ENCODE data around the gene TRIM17. TPM values are rescaled to one million over a fixed set of nuclear protein-coding genes. Genes with fewer than 3 reads are reported as not detected.

TRIM17 gene
- total RNA-seq, 4 donors from 2014 or later, result not detected

DNA sequence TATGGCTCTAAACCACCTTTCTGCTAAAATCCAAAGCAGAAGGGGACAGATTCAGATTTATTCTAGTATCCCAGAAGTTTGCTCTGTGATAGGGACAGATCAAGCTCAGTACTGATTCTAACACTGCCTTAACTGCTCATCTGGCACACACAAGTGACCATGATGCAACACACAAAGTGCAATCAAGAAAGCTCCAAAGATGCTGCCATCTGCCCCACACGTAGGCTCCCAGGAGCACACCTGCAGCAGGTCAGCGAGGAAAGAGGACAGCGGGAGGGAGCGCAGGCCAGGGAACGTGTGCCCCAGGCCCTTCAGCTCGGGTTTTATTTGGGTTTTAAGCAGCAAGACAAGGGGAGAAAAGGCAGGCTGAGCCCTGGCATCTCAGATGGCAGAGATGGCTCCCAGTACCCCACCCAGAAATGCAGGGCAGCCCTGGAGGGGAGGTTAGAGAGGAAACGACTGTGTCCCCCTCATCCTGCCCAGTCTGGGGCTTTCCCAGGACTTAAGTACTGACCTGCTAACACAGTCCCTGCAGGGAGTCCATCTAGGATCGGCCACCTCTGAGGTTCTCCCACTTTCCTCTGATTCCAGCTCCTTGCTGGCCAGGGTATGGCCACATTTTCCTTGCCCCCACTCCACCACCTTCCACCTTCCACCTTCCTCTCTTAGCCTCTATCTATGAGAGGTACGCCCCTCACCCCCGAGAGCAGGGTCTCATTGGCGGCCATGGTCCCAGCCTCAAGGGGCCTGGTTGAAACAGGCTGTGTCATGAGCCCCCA, 11.3 kb downstream of the TRIM17 start:
- in situ Hi-C loops (cut with MboI; ENCODE audit: low sequenced_read_pairs in 4 of 4) (no loop called here), intact Hi-C loops (cut with DNase I; ENCODE audit: low total_unique reads) (loop anchor here (10.0 kb wide), 1 partner anchor 301 kb away; the partner anchor contains the start of genes C1orf35 and MRPL55)
- Histone ChIP-seq H3K27ac (no peak overlapping the region), H3K36me3 (peaks cover 0 to 6% of the 10 kb centered on the region in 2 donors), H3K9me3 (no peaks in the 10 kb centered on the region), H3K4me1 (peaks cover 12 to 19% of the 10 kb centered on the region in 2 donors), H3K4me3 (peak overlapping the region; percentile 63 to 86 (median 76)), H3K27me3 (no peaks in the 10 kb centered on the region)
- no peak for TF ChIP-seq POLR2A (IDR thresholded peaks at IDR 0.05)
- TF ChIP-seq, protein P1, sequence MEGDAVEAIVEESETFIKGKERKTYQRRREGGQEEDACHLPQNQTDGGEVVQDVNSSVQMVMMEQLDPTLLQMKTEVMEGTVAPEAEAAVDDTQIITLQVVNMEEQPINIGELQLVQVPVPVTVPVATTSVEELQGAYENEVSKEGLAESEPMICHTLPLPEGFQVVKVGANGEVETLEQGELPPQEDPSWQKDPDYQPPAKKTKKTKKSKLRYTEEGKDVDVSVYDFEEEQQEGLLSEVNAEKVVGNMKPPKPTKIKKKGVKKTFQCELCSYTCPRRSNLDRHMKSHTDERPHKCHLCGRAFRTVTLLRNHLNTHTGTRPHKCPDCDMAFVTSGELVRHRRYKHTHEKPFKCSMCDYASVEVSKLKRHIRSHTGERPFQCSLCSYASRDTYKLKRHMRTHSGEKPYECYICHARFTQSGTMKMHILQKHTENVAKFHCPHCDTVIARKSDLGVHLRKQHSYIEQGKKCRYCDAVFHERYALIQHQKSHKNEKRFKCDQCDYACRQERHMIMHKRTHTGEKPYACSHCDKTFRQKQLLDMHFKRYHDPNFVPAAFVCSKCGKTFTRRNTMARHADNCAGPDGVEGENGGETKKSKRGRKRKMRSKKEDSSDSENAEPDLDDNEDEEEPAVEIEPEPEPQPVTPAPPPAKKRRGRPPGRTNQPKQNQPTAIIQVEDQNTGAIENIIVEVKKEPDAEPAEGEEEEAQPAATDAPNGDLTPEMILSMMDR (IDR thresholded peaks at IDR 0.05 in 4 of 5, conservative IDR thresholded peaks at IDR 0.05 in 1 of 5), result no peak
- ATAC-seq, result no peak
- DNase-seq, result peak in 1 of 2 donors; percentile 10

DNA sequence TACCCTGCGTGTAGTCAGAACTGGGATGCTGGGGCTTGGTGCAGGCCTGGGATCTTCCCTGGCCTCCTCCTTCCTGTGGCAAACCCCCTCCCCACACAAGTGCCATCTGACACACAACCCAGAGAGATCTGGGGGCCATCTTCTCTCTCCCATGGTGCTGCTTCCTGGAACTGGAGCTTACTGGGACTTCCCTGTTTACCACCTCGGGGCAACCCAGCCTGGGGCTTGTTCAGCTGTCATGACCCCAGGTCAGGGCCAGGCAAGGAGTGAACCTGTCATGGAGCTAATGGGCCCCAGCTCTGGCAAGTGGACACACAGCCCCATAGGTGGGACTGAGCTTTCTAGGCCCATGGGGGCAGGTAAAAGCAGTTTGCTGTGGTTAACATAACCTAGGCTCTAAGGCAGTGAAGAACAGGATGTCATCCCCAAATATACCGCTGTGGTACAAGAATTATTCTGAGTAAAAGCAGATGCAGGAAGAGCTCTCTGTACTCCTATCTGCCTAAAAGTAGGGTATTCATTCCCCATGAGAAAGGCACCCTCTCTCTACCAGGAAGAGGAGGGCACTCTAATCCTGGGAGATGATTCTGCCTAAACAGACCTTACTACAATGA, 12.4 kb downstream of the TRIM17 start:
- intact Hi-C loops (cut with DNase I; ENCODE audit: low total_unique reads), result loop anchor here (10.0 kb wide), 1 partner anchor 299 kb away; the partner anchor contains the start of genes C1orf35 and MRPL55
- TF ChIP-seq, protein P1 (IDR thresholded peaks at IDR 0.05 in 4 of 5, conservative IDR thresholded peaks at IDR 0.05 in 1 of 5), result no peak
- no peak for TF ChIP-seq POLR2A (IDR thresholded peaks at IDR 0.05)
- DNase-seq (peak in 1 of 2 donors; percentile 4), ATAC-seq (no peak)
- no peaks in the 10 kb centered on the region for H3K27me3 ChIP-seq
- H3K36me3 ChIP-seq, result peaks cover 0 to 11% of the 10 kb centered on the region in 2 donors
- H3K27ac ChIP-seq, result no peak overlapping the region
- H3K9me3 ChIP-seq, result no peaks in the 10 kb centered on the region
- H3K4me3 ChIP-seq, result no peak overlapping the region
- H3K4me1 ChIP-seq, result peaks cover 12 to 19% of the 10 kb centered on the region in 2 donors
- in situ Hi-C loops (cut with MboI; ENCODE audit: low sequenced_read_pairs in 4 of 4), result no loop called here

DNA sequence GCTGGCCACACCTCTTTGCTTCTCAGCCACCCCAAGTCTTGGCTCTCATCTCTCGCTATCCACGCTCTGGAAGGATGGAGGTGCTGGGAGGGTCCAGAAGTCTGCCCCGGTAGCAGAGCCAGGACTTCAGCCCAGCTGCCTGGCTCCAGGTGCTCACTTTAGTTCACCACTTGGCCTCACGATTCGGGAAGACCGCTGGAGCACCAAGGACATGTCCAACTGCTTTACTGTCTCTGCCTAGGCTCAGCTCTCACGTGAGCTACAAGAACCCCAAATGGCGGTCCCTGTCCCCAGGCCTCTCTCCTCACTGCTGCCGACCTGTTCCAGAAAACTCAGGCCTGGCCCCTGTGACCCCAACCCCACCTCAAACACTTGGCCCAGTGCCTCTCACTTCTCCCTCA, 13.4 kb downstream of the TRIM17 start:
- intact Hi-C loops (cut with DNase I; ENCODE audit: low total_unique reads), result loop anchor here (10.0 kb wide), 1 partner anchor 298 kb away; the partner anchor contains the start of genes C1orf35 and MRPL55
- DNase-seq, result peak in 1 of 2 donors; percentile 6
- peaks cover 0 to 11% of the 10 kb centered on the region in 2 donors for H3K36me3 ChIP-seq

DNA sequence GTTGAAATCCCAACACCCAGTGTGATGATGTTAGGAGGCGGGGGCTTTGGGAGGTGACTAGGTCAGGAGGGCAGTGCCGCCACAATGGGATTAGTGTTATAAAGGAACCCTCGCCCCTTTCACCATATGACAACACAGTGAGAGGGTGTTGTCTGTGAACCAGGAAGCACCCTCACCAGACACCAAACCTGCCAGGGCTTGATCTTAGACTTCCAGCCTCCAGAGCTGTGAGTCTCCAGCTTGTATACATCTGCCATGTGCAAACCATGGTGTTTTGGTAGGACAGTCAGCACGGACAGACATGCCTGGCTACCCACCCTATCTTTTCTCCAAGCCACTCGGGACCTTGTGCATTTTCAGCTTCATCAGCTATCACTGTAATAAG, 14.0 kb downstream of the TRIM17 start:
- intact Hi-C loops (cut with DNase I; ENCODE audit: low total_unique reads) (loop anchor here (10.0 kb wide), 1 partner anchor 298 kb away; the partner anchor contains the start of genes C1orf35 and MRPL55), in situ Hi-C loops (cut with MboI; ENCODE audit: low sequenced_read_pairs in 4 of 4) (no loop called here)

More for the DNA sequence above, 13.4 kb downstream of the TRIM17 start:
- no peak for ATAC-seq
- Histone ChIP-seq H3K4me3 (no peak overlapping the region), H3K9me3 (no peaks in the 10 kb centered on the region), H3K27ac (no peak overlapping the region), H3K4me1 (peaks cover 12 to 19% of the 10 kb centered on the region in 2 donors), H3K27me3 (no peaks in the 10 kb centered on the region)
- in situ Hi-C loops (cut with MboI; ENCODE audit: low sequenced_read_pairs in 4 of 4), result no loop called here
- TF ChIP-seq, protein P1 (IDR thresholded peaks at IDR 0.05 in 4 of 5, conservative IDR thresholded peaks at IDR 0.05 in 1 of 5), result no peak
- TF ChIP-seq POLR2A (IDR thresholded peaks at IDR 0.05), result no peak

More for the DNA sequence above, 14.0 kb downstream of the TRIM17 start:
- no peak for ATAC-seq
- Histone ChIP-seq H3K4me3 (no peak overlapping the region), H3K27ac (no peak overlapping the region), H3K4me1 (peaks cover 12 to 18% of the 10 kb centered on the region in 2 donors), H3K9me3 (no peaks in the 10 kb centered on the region), H3K27me3 (no peaks in the 10 kb centered on the region), H3K36me3 (peaks cover 0 to 11% of the 10 kb centered on the region in 2 donors)
- TF ChIP-seq, protein P1 (IDR thresholded peaks at IDR 0.05 in 4 of 5, conservative IDR thresholded peaks at IDR 0.05 in 1 of 5), result no peak
- TF ChIP-seq POLR2A (IDR thresholded peaks at IDR 0.05), result no peak
- peak in 1 of 2 donors; percentile 4 for DNase-seq
